IMR-90 (cell line): ENCODE data around the gene CTPS1. TPM values are rescaled to one million over a fixed set of nuclear protein-coding genes. Genes with fewer than 3 reads are reported as not detected.

Source experiments
- ATAC-seq: fragments of 200-7000 bp; cut with Tn5 transposase; 2 replicates; pipeline ENCODE4 v1.9.1; 2020; ENCODE audit warnings: low read depth, mild to moderate bottlenecking, moderate library complexity
- BruUV-seq: library from RNA; stranded (reverse); fragments of 400-500 nt; replicated peaks from 2 replicates; lab custom pipeline; 2021; lab: Mats Ljungman, UMichigan
- CTCF ChIA-PET: fragments of 300-600 bp; formaldehyde crosslinking; extraction: SDS; loops from one replicate; lab custom pipeline; 2021; ENCODE audit warnings: antibody characterized with exemption; lab: Yijun Ruan, JAX
- POLR2A ChIA-PET: fragments of 300-600 bp; sonication (Branson Sonifier 250); formaldehyde crosslinking; loops from one replicate; lab custom pipeline; 2022; ENCODE audit warnings: antibody characterized with exemption; ENCODE audit not compliant: unreplicated experiment; lab: Charles Lee
- DNase-seq: peaks from one replicate; pipeline ENCODE4 v3.0.0; 2013
- H2AFZ ChIP-seq: replicated peaks from 2 replicates; pipeline ENCODE3; 2013; ENCODE audit warnings: low read length, mild to moderate bottlenecking; ENCODE audit not compliant: poor library complexity
- H2AK5ac ChIP-seq: 2 replicates; pipeline ENCODE4 v1.6.1; 2013; ENCODE audit warnings: low read depth, low read length, inconsistent platforms
- H2AK9ac ChIP-seq: replicated peaks from 2 replicates; pipeline ENCODE3; 2013; ENCODE audit warnings: mild to moderate bottlenecking, low read depth, low read length, moderate library complexity; ENCODE audit not compliant: poor library complexity
- H2BK120ac ChIP-seq: 2 replicates; pipeline ENCODE4 v1.6.1; 2013; ENCODE audit warnings: low read depth, low read length, inconsistent platforms
- H2BK15ac ChIP-seq: 3 replicates; pipeline ENCODE4 v1.6.1; 2013; ENCODE audit warnings: low read depth, low read length, inconsistent platforms
- H2BK20ac ChIP-seq: 2 replicates; pipeline ENCODE4 v1.6.1; 2013; ENCODE audit warnings: low read depth, mild to moderate bottlenecking, inconsistent platforms, low read length, moderate library complexity
- H2BK5ac ChIP-seq: 2 replicates; pipeline ENCODE4 v1.6.1; 2013; ENCODE audit warnings: mild to moderate bottlenecking, low read depth, low read length, inconsistent platforms; ENCODE audit not compliant: poor library complexity, severe bottlenecking
- H3K14ac ChIP-seq: replicated peaks from 2 replicates; pipeline ENCODE4 v1.6.1; 2013; ENCODE audit warnings: low read depth, low read length, inconsistent platforms
- H3K18ac ChIP-seq: 2 replicates; pipeline ENCODE4 v1.6.1; 2013; ENCODE audit warnings: low read depth, low read length, control low read depth
- H3K23ac ChIP-seq: 2 replicates; pipeline ENCODE4 v1.6.1; 2013; ENCODE audit warnings: low read depth, low read length, inconsistent platforms
- H3K27ac ChIP-seq: 2 replicates; pipeline ENCODE4 v1.5.1; 2013; ENCODE audit warnings: mild to moderate bottlenecking, control low read depth, low read length; ENCODE audit not compliant: insufficient read depth
- H3K27me3 ChIP-seq: 2 replicates; pipeline ENCODE4 v1.6.1; 2013; ENCODE audit warnings: low read length; ENCODE audit not compliant: control insufficient read depth, insufficient read depth
- H3K36me3 ChIP-seq: 2 replicates; pipeline ENCODE4 v1.6.1; 2013; ENCODE audit warnings: low read length, mixed read lengths; ENCODE audit not compliant: control insufficient read depth, insufficient read depth
- H3K4ac ChIP-seq: 2 replicates; pipeline ENCODE4 v1.6.1; 2013; ENCODE audit warnings: low read depth, low read length, inconsistent platforms
- H3K4me1 ChIP-seq: 2 replicates; pipeline ENCODE4 v1.6.1; 2013; ENCODE audit warnings: low read length, mixed read lengths; ENCODE audit not compliant: control insufficient read depth, insufficient read depth
- H3K4me2 ChIP-seq: 2 replicates; pipeline ENCODE4 v1.6.1; 2013; ENCODE audit warnings: low read depth, mild to moderate bottlenecking, control low read depth, low read length, moderate library complexity
- H3K4me3 ChIP-seq: 2 replicates; pipeline ENCODE4 v1.5.1; 2013; ENCODE audit warnings: low read depth, mild to moderate bottlenecking, control low read depth, low read length, moderate library complexity; ENCODE audit not compliant: insufficient read depth
- H3K56ac ChIP-seq: 2 replicates; pipeline ENCODE4 v1.6.1; 2013; ENCODE audit warnings: low read length, inconsistent platforms; ENCODE audit not compliant: insufficient read depth; ENCODE audit errors: extremely low read depth
- H3K79me1 ChIP-seq, 2 experiments: 2 replicates each; pipeline ENCODE4 v1.6.1; 2013; ENCODE audit warnings: low read length in 2 of 2, inconsistent platforms in 1 of 2, low read depth in 1 of 2
- H3K9ac ChIP-seq: 2 replicates; pipeline ENCODE4 v1.6.1; 2013; ENCODE audit warnings: low read depth, low read length, control low read depth
- H3K9me1 ChIP-seq: 2 replicates; pipeline ENCODE4 v1.6.1; 2013; ENCODE audit warnings: low read length, inconsistent platforms; ENCODE audit not compliant: insufficient read depth
- H3K9me3 ChIP-seq: 2 replicates; pipeline ENCODE4 v1.6.1; 2013; ENCODE audit warnings: low read length; ENCODE audit not compliant: control insufficient read depth, insufficient read depth
- H4K20me1 ChIP-seq: 2 replicates; pipeline ENCODE4 v1.6.1; 2013; ENCODE audit warnings: low read length, inconsistent platforms; ENCODE audit not compliant: insufficient read depth
- H4K5ac ChIP-seq: 2 replicates; pipeline ENCODE4 v1.6.1; 2013; ENCODE audit warnings: mild to moderate bottlenecking, low read depth, low read length, control low read depth
- H4K8ac ChIP-seq, 2 experiments: 2 replicates each; pipeline ENCODE4 v1.6.1; 2013; ENCODE audit warnings: low read depth in 2 of 2, low read length in 2 of 2, control low read depth in 1 of 2, inconsistent platforms in 1 of 2
- H4K91ac ChIP-seq: 2 replicates; pipeline ENCODE4 v1.6.1; 2013; ENCODE audit warnings: low read depth, low read length, inconsistent platforms; ENCODE audit not compliant: insufficient read depth
- BHLHE40 ChIP-seq: fragments of 150-350 bp; IDR thresholded peaks from 2 replicates; pipeline ENCODE4 v1.6.1; 2016; ENCODE audit warnings: mild to moderate bottlenecking, low read depth, low read length
- CEBPB ChIP-seq: IDR thresholded peaks from 2 replicates; pipeline ENCODE4 v1.6.1; 2012; ENCODE audit warnings: low read depth, low read length, improper control_type of control experiment
- CHD1 ChIP-seq: IDR thresholded peaks from 2 replicates; pipeline ENCODE4 v1.6.1; 2012; ENCODE audit warnings: low read depth, low read length, improper control_type of control experiment
- MAFK ChIP-seq: IDR thresholded peaks from 2 replicates; pipeline ENCODE4 v1.6.1; 2012; ENCODE audit warnings: low read depth, low read length, improper control_type of control experiment
- MAZ ChIP-seq: IDR thresholded peaks from 2 replicates; pipeline ENCODE4 v1.6.1; 2012; ENCODE audit warnings: low read depth, mild to moderate bottlenecking, low read length, improper control_type of control experiment, moderate library complexity, borderline replicate concordance
- MXI1 ChIP-seq: IDR thresholded peaks from 2 replicates; pipeline ENCODE4 v1.6.1; 2012; ENCODE audit warnings: low read depth, mild to moderate bottlenecking, low read length, moderate library complexity, borderline replicate concordance
- NFE2L2 ChIP-seq: fragments of 150-350 bp; IDR thresholded peaks from 2 replicates; pipeline ENCODE4 v1.6.1; 2016; ENCODE audit warnings: low read depth, mild to moderate bottlenecking, low read length
- POLR2A ChIP-seq: IDR thresholded peaks from 2 replicates; pipeline ENCODE4 v1.6.1; 2012; ENCODE audit warnings: mild to moderate bottlenecking, low read depth, low read length
- RAD21 ChIP-seq: IDR thresholded peaks from 2 replicates; pipeline ENCODE4 v1.6.1; 2012; ENCODE audit warnings: low read length, improper control_type of control experiment
- RCOR1 ChIP-seq: IDR thresholded peaks from 2 replicates; pipeline ENCODE4 v1.6.1; 2012; ENCODE audit warnings: mild to moderate bottlenecking, low read length, improper control_type of control experiment; ENCODE audit not compliant: insufficient replicate concordance
- RFX5 ChIP-seq: IDR thresholded peaks from 2 replicates; pipeline ENCODE4 v1.8.0; 2012; ENCODE audit warnings: low read depth, mild to moderate bottlenecking, low read length, moderate library complexity
- SMC3 ChIP-seq: fragments of 150-350 bp; IDR thresholded peaks from 2 replicates; pipeline ENCODE4 v1.6.1; 2016; ENCODE audit warnings: low read depth, mild to moderate bottlenecking, antibody characterized with exemption, low read length, moderate library complexity
- USF2 ChIP-seq: fragments of 150-350 bp; IDR thresholded peaks from 2 replicates; pipeline ENCODE4 v1.6.1; 2017; ENCODE audit warnings: mild to moderate bottlenecking, antibody characterized with exemption, low read length, low read depth
- WGBS, 2 experiments: methylation state at CpG; one replicate each; pipeline versions ENCODE4 v1.1.5 to v1.1.7; 2013; ENCODE audit warnings: missing lambda C conversion rate in 2 of 2; ENCODE audit not compliant: insufficient read length in 1 of 2; ENCODE audit errors: extremely low coverage in 2 of 2; 5-methylcytosine and 5-hydroxymethylcytosine counted together
- dilution Hi-C: fragments of 300-500 bp; cut with HindIII; formaldehyde crosslinking; loops from one replicate; pipeline ENCODE4 v1.14.3; 2018; ENCODE audit warnings: low sequenced_read_pairs; ENCODE audit not compliant: unreplicated experiment
- in situ Hi-C: fragments of 300-500 bp; cut with MboI; formaldehyde crosslinking; loops from 3 replicates; pipeline ENCODE4 v1.14.3; 2019; ENCODE audit warnings: low sequenced_read_pairs, inconsistent platforms, mixed read lengths
- intact Hi-C: fragments of 100-400 bp; cut with micrococcal nuclease; formaldehyde crosslinking; loops from 2 replicates; pipeline ENCODE4 v1.10.0; 2022
- polyA plus RNA-seq, 3 experiments: library from polyadenylated mRNA; depleted of rRNA; stranded (reverse); fragments of >200 nt; gene quantifications; 2 replicates each; pipeline ENCODE4 v1.2.3, GENCODE V29; 2012; ENCODE audit warnings: low replicate concordance in 1 of 3
- total RNA-seq: library from RNA; depleted of rRNA; stranded (reverse); fragments of >200 nt; gene quantifications from 2 replicates; pipeline ENCODE4 v1.2.3, GENCODE V29; 2012
- TF ChIP-seq, protein P1 (sequence below): conservative IDR thresholded peaks from 2 replicates; pipeline ENCODE4 v1.5.1; 2012; ENCODE audit warnings: mild to moderate bottlenecking, low read depth, low read length, improper control_type of control experiment
- TF ChIP-seq, protein P2 (sequence below): fragments of 150-350 bp; IDR thresholded peaks from 2 replicates; pipeline ENCODE4 v1.6.1; 2016; ENCODE audit warnings: low read depth, mild to moderate bottlenecking, low read length, moderate library complexity, borderline replicate concordance

The CTPS1 gene
- total and polyA plus RNA-seq, 2 of the 4 experiments (the other 2 are of a cell fraction): 40.4 to 41.0 TPM

DNA sequence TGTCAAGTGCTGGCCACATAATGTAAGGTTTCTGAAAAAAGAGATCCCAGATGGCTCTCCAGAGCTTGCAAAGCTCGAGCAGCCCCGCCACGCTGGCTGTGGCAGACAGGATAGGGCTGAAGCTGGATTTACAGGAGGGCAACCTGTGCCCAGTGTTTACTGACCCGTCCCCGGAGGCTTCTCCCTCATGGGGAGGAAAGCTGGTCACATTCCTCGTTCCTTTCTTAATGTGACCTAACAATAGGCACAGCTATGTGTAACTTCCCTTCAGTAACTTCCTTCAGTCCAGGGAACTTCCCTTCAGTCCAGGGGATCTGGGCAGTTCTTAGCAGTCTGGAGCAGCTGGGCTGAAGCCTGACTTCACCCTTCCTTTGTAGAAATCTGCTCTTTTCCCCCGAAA is 34.3 kb downstream of the CTPS1 start:
- H4K8ac ChIP-seq: no peak overlapping the region
- H2BK5ac ChIP-seq: no peak overlapping the region
- dilution Hi-C loops: no loop called here
- no peak overlapping the region for H3K4ac ChIP-seq
- ATAC-seq: no peak
- in situ Hi-C loops: no loop called here
- H3K27ac ChIP-seq: no peak overlapping the region
- WGBS, 2 experiments: 100% methylated on average over 2 of the region's 7 CpGs; no CpG with 5 or more reads in 1 of the 2 experiments
- no peaks in the 10 kb centered on the region for H3K9me3 ChIP-seq
- H2BK20ac ChIP-seq: no peak overlapping the region
- H4K5ac ChIP-seq: no peak overlapping the region
- H4K20me1 ChIP-seq: no peaks in the 10 kb centered on the region; the same call in 1 of the 2 replicates
- no peak overlapping the region for H3K23ac ChIP-seq
- no peak for TF ChIP-seq POLR2A
- TF ChIP-seq, protein P1, sequence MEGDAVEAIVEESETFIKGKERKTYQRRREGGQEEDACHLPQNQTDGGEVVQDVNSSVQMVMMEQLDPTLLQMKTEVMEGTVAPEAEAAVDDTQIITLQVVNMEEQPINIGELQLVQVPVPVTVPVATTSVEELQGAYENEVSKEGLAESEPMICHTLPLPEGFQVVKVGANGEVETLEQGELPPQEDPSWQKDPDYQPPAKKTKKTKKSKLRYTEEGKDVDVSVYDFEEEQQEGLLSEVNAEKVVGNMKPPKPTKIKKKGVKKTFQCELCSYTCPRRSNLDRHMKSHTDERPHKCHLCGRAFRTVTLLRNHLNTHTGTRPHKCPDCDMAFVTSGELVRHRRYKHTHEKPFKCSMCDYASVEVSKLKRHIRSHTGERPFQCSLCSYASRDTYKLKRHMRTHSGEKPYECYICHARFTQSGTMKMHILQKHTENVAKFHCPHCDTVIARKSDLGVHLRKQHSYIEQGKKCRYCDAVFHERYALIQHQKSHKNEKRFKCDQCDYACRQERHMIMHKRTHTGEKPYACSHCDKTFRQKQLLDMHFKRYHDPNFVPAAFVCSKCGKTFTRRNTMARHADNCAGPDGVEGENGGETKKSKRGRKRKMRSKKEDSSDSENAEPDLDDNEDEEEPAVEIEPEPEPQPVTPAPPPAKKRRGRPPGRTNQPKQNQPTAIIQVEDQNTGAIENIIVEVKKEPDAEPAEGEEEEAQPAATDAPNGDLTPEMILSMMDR: no peak
- no peak for TF ChIP-seq NFE2L2
- TF ChIP-seq RCOR1: no peak
- TF ChIP-seq CHD1: no peak
- no peak for TF ChIP-seq RFX5
- no peak for TF ChIP-seq CEBPB
- TF ChIP-seq MXI1: no peak
- no peak for TF ChIP-seq MAZ
- TF ChIP-seq SMC3: no peak
- TF ChIP-seq, protein P2, sequence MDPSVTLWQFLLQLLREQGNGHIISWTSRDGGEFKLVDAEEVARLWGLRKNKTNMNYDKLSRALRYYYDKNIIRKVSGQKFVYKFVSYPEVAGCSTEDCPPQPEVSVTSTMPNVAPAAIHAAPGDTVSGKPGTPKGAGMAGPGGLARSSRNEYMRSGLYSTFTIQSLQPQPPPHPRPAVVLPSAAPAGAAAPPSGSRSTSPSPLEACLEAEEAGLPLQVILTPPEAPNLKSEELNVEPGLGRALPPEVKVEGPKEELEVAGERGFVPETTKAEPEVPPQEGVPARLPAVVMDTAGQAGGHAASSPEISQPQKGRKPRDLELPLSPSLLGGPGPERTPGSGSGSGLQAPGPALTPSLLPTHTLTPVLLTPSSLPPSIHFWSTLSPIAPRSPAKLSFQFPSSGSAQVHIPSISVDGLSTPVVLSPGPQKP: no peak
- no peak for TF ChIP-seq RAD21
- no peak for TF ChIP-seq USF2
- no peak for TF ChIP-seq BHLHE40
- no peak for TF ChIP-seq MAFK
- H3K4me1 ChIP-seq: no peaks in the 10 kb centered on the region
- CTCF ChIA-PET: no interaction called here
- H3K18ac ChIP-seq: no peak overlapping the region
- H3K9ac ChIP-seq: no peak overlapping the region
- no peak overlapping the region for H2AK9ac ChIP-seq
- peaks cover 38% of the 10 kb centered on the region for H3K36me3 ChIP-seq
- intact Hi-C loops: no loop called here
- no peak overlapping the region for H3K4me3 ChIP-seq
- BruUV-seq: no TSS peak
- no peak overlapping the region for H2BK120ac ChIP-seq
- no peak overlapping the region for H2BK15ac ChIP-seq
- no peaks in the 10 kb centered on the region for H3K9me1 ChIP-seq
- H3K27me3 ChIP-seq: no peaks in the 10 kb centered on the region
- H2AK5ac ChIP-seq: no peak overlapping the region
- no peak overlapping the region for H3K56ac ChIP-seq
- no peak overlapping the region for H3K14ac ChIP-seq
- no peak overlapping the region for H2AFZ ChIP-seq
- no peak overlapping the region for H3K4me2 ChIP-seq
- POLR2A ChIA-PET: no interaction called here
- H3K79me1 ChIP-seq: peaks cover 7 to 51% of the 10 kb centered on the region in 2 experiments; a peak in 3 of 4 replicates
- DNase-seq: no peak
- H4K91ac ChIP-seq: no peak overlapping the region
